Peyer's patch (tissue), 4 donors: ENCODE measurements around the gene TEAD1. TPM values are rescaled to one million over a fixed set of nuclear protein-coding genes. Genes with fewer than 3 reads are reported as not detected.

Source experiments
- DNase-seq, 3 donors: peaks; one replicate each; pipeline ENCODE4 v3.0.0-alpha.2; 2017 to 2019
- H3K27ac ChIP-seq, 4 donors: fragments of 200-600 bp; sonication (generic); one replicate each; pipeline ENCODE4 v1.5.1; 2016 to 2019
- H3K27me3 ChIP-seq, 2 donors: fragments of 200-600 bp; sonication (generic); one replicate each; pipeline ENCODE4 v1.5.1; 2019
- H3K36me3 ChIP-seq, 3 donors: fragments of 200-600 bp; sonication (generic); one replicate each; pipeline ENCODE4 v1.5.1; 2016 to 2019
- H3K4me1 ChIP-seq, 4 donors: fragments of 200-600 bp; sonication (generic); one replicate each; pipeline ENCODE4 v1.5.1; 2016 to 2019
- H3K4me3 ChIP-seq, 4 donors: fragments of 200-600 bp; sonication (generic); 1 replicate in 3 of 4; 2 replicates in 1 of 4; pipeline ENCODE4 v1.5.1; 2016 to 2019; ENCODE audit warnings: mild to moderate bottlenecking in 1 of 4
- H3K9me3 ChIP-seq, 4 donors: fragments of 200-600 bp; sonication (generic); one replicate each; pipeline ENCODE4 v1.5.1; 2016 to 2019; ENCODE audit warnings: mild to moderate bottlenecking in 1 of 4
- POLR2A ChIP-seq, 2 donors: fragments of 450-650 bp; IDR thresholded peaks; one replicate each; pipeline ENCODE4 v1.5.1; 2017; ENCODE audit warnings: antibody characterized with exemption in 2 of 2, mild to moderate bottlenecking in 2 of 2, moderate library complexity in 2 of 2
- total RNA-seq, 4 donors: library from RNA; depleted of rRNA; stranded (reverse); fragments of >200 nt; gene quantifications; one replicate each; pipeline ENCODE4 v1.1.0, GENCODE V29; 2016
- TF ChIP-seq, protein P1 (sequence below), 6 experiments: fragments of 450-650 bp in 4 of 6; fragments of 200-600 bp in 2 of 6; sonication (generic) in 1 of 6; IDR thresholded peaks; one replicate each; pipeline ENCODE4 v1.5.1; 2017 to 2019; ENCODE audit warnings: antibody characterized with exemption in 6 of 6, mild to moderate bottlenecking in 3 of 6, moderate library complexity in 1 of 6

TEAD1 gene
- total RNA-seq, 4 donors from 2014 or later = 34.5 to 125 (median 65.1) TPM

DNA sequence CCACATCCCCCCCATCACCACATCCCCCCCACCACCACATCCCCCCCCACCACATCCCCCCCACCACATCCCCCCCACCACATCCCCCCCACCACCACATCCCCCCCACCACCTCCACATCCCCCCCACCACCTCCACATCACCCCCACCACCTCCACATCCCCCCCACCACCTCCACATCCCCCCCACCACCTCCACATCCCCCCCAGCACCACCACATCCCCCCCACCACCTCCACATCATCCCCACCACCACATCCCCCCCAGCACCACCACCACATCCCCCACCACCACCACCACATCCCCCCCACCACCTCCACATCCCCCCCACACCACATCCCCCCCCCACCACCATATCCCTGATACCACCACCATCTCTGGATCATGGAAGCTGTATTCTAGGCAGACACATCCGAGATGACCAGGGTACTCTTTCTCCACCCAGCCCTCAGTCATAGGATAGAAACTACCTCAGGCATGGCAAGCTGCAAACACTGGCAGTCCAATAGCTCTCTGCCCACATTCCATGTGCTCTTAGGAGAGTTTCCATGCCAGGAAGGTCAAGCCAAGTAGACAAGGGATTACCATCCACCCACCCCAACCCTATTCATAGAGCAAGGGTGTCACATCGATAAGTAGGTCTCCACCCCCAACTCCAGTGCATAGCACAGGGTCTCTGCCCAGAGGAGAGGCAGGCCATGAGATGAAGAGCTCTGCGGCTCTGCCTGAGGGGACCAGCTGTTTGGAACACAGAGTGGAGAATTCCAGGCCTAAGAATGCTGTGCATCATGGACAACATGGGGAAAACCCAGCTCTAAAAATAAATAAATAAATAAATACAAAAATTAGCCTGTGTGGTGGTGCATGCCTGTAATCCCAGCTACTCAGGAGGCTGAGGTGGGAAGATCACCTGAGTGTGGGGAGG lies 33.0 kb upstream of the TEAD1 start:
- TF ChIP-seq, protein P1, sequence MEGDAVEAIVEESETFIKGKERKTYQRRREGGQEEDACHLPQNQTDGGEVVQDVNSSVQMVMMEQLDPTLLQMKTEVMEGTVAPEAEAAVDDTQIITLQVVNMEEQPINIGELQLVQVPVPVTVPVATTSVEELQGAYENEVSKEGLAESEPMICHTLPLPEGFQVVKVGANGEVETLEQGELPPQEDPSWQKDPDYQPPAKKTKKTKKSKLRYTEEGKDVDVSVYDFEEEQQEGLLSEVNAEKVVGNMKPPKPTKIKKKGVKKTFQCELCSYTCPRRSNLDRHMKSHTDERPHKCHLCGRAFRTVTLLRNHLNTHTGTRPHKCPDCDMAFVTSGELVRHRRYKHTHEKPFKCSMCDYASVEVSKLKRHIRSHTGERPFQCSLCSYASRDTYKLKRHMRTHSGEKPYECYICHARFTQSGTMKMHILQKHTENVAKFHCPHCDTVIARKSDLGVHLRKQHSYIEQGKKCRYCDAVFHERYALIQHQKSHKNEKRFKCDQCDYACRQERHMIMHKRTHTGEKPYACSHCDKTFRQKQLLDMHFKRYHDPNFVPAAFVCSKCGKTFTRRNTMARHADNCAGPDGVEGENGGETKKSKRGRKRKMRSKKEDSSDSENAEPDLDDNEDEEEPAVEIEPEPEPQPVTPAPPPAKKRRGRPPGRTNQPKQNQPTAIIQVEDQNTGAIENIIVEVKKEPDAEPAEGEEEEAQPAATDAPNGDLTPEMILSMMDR (IDR thresholded peaks at IDR 0.05) = no peak
- TF ChIP-seq POLR2A (IDR thresholded peaks at IDR 0.05) = no peak
- no peak overlapping the region for H3K4me3 ChIP-seq
- H3K9me3 ChIP-seq = no peaks in the 10 kb centered on the region
- H3K4me1 ChIP-seq = no peaks in the 10 kb centered on the region
- no peak overlapping the region for H3K27ac ChIP-seq
- no peaks in the 10 kb centered on the region for H3K36me3 ChIP-seq
- no peak for DNase-seq
- no peaks in the 10 kb centered on the region for H3K27me3 ChIP-seq

DNA sequence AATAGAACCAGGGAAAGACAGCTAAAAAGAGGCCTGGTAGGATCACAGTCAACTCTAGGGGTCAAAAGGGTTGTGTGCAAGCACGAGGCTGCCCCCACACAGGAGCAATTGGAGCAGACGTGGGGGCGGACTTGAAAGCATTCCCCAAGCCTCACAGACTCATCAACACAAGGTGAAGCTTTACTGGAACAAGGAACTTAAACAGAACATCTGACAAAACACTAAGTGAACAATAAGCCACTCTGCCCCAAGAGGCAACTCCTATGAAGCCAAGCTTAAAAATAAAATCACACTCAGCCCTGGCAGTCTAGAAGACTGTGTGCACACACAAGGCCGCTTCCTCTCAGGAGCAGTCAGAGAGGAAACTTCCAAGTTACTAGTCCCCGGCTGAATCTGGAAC lies 32.2 kb upstream of the TEAD1 start:
- Histone ChIP-seq H3K4me1 (no peaks in the 10 kb centered on the region), H3K36me3 (no peaks in the 10 kb centered on the region), H3K27me3 (no peaks in the 10 kb centered on the region), H3K4me3 (no peak overlapping the region), H3K27ac (no peak overlapping the region), H3K9me3 (no peaks in the 10 kb centered on the region)
- TF ChIP-seq, protein P1 (IDR thresholded peaks at IDR 0.05) = no peak
- TF ChIP-seq POLR2A (IDR thresholded peaks at IDR 0.05) = no peak
- no peak for DNase-seq

DNA sequence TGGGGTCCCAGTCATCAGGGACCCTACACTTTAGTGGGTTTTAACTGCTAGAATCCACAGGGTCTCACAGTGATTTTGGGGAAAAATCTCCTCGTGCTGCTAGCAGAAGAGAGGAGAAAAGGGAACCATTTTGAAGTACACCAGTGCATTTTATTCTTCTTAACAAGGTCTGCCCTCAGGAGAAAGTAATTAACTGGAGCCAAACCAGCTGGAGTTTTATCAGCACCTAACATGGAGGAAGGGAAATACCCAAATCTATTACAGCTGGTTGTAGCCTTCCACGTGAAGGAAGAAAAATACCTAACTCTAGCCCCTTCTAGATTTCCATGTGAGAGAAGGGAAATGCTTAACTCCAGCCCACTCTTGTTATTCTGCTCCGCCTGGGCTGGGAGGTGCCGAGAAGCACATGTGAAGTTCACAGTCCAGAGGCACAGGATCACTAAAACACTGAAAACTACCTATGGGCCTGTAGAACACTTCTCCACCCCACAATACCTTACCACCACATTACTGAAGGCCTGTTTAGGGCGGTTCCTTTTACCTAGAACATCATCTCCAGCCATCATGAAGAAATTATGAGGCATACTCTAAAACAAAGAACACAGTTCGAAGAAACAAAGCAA lies 31.3 kb upstream of the TEAD1 start:
- no peak for DNase-seq
- H3K36me3 ChIP-seq = no peaks in the 10 kb centered on the region
- H3K9me3 ChIP-seq = no peaks in the 10 kb centered on the region
- H3K4me1 ChIP-seq = no peaks in the 10 kb centered on the region
- TF ChIP-seq POLR2A (IDR thresholded peaks at IDR 0.05) = no peak
- TF ChIP-seq, protein P1 (IDR thresholded peaks at IDR 0.05) = no peak
- no peak overlapping the region for H3K4me3 ChIP-seq
- no peaks in the 10 kb centered on the region for H3K27me3 ChIP-seq
- H3K27ac ChIP-seq = no peak overlapping the region

DNA sequence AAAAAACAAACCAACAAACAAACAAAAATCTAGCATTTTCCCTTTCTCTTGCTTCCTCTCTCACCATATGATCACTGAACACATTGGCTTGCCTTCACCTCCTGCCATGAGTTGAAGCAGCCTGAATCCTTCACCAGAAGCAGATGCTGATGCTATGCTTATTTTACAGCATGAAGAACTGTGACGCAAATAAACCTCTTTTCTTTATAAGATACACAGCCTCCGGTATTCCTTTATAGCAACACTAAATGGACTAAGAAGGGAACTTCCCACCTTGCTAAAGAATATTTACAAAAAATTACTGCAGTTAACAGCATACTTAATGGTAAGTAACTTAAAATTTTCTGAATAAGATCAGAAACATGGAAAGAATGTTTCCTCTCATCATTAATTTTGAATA lies 27.7 kb upstream of the TEAD1 start:
- TF ChIP-seq POLR2A (IDR thresholded peaks at IDR 0.05) = no peak
- TF ChIP-seq, protein P1 (IDR thresholded peaks at IDR 0.05) = no peak
- DNase-seq = no peak
- Histone ChIP-seq H3K36me3 (no peaks in the 10 kb centered on the region), H3K4me1 (no peaks in the 10 kb centered on the region), H3K4me3 (no peak overlapping the region), H3K9me3 (no peaks in the 10 kb centered on the region), H3K27ac (no peak overlapping the region), H3K27me3 (no peaks in the 10 kb centered on the region)

DNA sequence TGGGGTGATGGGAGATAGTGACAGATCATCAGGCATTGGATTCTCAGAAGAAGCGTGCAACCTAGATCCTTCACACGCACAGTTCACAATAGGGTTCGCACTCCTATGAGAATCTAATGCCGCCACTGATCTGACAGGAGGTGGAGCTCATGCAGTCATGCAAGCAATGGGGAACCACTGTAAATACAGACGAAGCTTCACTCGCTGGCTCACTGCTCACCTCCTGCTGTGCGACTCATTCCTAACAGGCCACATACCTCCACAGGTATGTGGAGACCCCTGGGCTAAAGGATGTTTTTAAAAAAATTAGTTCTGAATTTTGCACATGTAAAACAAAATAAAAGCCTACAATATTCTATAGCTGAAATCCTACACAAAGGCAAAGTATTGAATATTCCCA lies 20.5 kb upstream of the TEAD1 start:
- H3K36me3 ChIP-seq = no peaks in the 10 kb centered on the region
- TF ChIP-seq, protein P1 (IDR thresholded peaks at IDR 0.05) = no peak
- no peak for TF ChIP-seq POLR2A (IDR thresholded peaks at IDR 0.05)
- no peak overlapping the region for H3K27ac ChIP-seq
- no peaks in the 10 kb centered on the region for H3K27me3 ChIP-seq
- H3K4me3 ChIP-seq = no peak overlapping the region
- DNase-seq = no peak
- no peaks in the 10 kb centered on the region for H3K4me1 ChIP-seq
- H3K9me3 ChIP-seq = peaks cover 0 to 9% (median 0%) of the 10 kb centered on the region in 4 donors
